ENCODE data around the gene ANTXR2. TPM values are rescaled to one million over a fixed set of nuclear protein-coding genes. Genes with fewer than 3 reads are reported as not detected.

ANTXR2 gene
- total and polyA plus RNA-seq, 2 of the 8 experiments (the other 6 are each of a cell fraction or from before 2014, with no cell fraction given), result 1.1 to 7.5 TPM

DNA sequence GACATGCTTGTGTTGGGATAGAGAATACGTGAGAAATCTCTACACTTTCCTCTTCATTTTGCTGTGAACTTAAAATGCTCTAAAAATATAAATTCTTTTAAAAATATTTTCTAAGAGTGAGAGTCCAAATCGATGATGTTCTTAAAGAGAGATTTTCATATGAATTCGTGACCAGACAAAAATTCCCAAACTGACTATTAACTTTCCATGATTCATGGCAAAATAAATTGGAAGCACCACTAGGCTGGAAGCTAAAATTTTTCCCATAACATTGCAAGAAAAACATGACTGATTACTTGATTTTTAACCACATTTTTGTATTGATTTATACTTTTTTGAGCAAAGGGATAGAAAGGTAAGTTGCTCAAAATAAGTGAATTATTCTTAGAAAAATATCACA is 201.1 kb downstream of the ANTXR2 start:
- H3K27ac ChIP-seq (ENCODE audit: low read depth, low read length), result no peak overlapping the region
- H2AK5ac ChIP-seq (ENCODE audit: low read depth, low read length), result no peak overlapping the region
- H3K36me3 ChIP-seq (ENCODE audit: control insufficient read depth in 2 of 4, insufficient read depth in 4 of 4, low read length in 3 of 4), result no peaks in the 10 kb centered on the region
- no peaks in the 10 kb centered on the region for H3K79me2 ChIP-seq (ENCODE audit: control insufficient read depth in 1 of 2, insufficient read depth in 2 of 2, low read length in 2 of 2)
- POLR2A ChIA-PET (ENCODE audit: partially characterized antibody), result no interaction called here
- no peak overlapping the region for H2BK15ac ChIP-seq (ENCODE audit: low read length)
- no peak overlapping the region for H2BK12ac ChIP-seq (ENCODE audit: low read depth, low read length)
- H3K56ac ChIP-seq (replicated peaks; ENCODE audit: insufficient read length, low read depth, low read length), result no peak overlapping the region
- DNase-seq (ENCODE audit: low read depth in 1 of 2, low spot score in 2 of 2), result no peak
- no peaks in the 10 kb centered on the region for H3K27me3 ChIP-seq (replicated peaks in 1 of 4; ENCODE audit: control insufficient read depth in 3 of 4, extremely low read depth in 1 of 4, insufficient read depth in 3 of 4, low read length in 3 of 4)
- H3K14ac ChIP-seq (ENCODE audit: insufficient read length), result no peak overlapping the region
- no peak overlapping the region for H4K91ac ChIP-seq (replicated peaks; ENCODE audit: insufficient read length, low read length)
- no peak for FAIRE-seq
- no peaks in the 10 kb centered on the region for H3K9me3 ChIP-seq (ENCODE audit: insufficient read depth in 2 of 2, low read depth in 1 of 2, low read length in 1 of 2)
- no peak overlapping the region for H3K4me3 ChIP-seq (ENCODE audit: extremely low read depth in 1 of 4, insufficient read depth in 2 of 4, low read depth in 3 of 4, low read length in 4 of 4)
- no peaks in the 10 kb centered on the region for H3K79me1 ChIP-seq (ENCODE audit: low read depth, low read length)
- H2AFZ ChIP-seq (ENCODE audit: low read length), result no peak overlapping the region
- H4K20me1 ChIP-seq (replicated peaks in 1 of 2; ENCODE audit: control insufficient read depth in 1 of 2, insufficient read depth in 2 of 2, low read length in 2 of 2), result no peaks in the 10 kb centered on the region
- H4K8ac ChIP-seq (ENCODE audit: extremely low read depth, insufficient read depth, low read length), result no peak overlapping the region
- no peak overlapping the region for H2BK20ac ChIP-seq (ENCODE audit: low read length)
- H2BK5ac ChIP-seq (ENCODE audit: low read depth, low read length), result no peak overlapping the region
- no peaks in the 10 kb centered on the region for H3K23me2 ChIP-seq (ENCODE audit: low read depth, low read length)
- no peaks in the 10 kb centered on the region for H3K4me1 ChIP-seq (replicated peaks in 1 of 4; ENCODE audit: control insufficient read depth in 3 of 4, insufficient read depth in 4 of 4, low read length in 3 of 4)
- CTCF ChIA-PET (ENCODE audit: partially characterized antibody), result no interaction called here
- H3K4me2 ChIP-seq (ENCODE audit: insufficient read depth in 1 of 2, low read depth in 2 of 2, low read length in 2 of 2), result no peak overlapping the region
- H3K18ac ChIP-seq (ENCODE audit: extremely low read depth, low read length), result no peak overlapping the region
- H3K23ac ChIP-seq (ENCODE audit: insufficient read length), result no peak overlapping the region
- H3K9ac ChIP-seq (replicated peaks in 1 of 4; ENCODE audit: extremely low read depth in 1 of 4, low read depth in 3 of 4, low read length in 3 of 4), result no peak overlapping the region
- H3K4ac ChIP-seq (replicated peaks; ENCODE audit: insufficient read length, low read depth, low read length), result no peak overlapping the region
- no peak overlapping the region for H4K5ac ChIP-seq (ENCODE audit: insufficient read length, low read depth, low read length)
- WGBS, 2 experiments (ENCODE audit: extremely low coverage in 1 of 2, insufficient coverage in 1 of 2, insufficient read length in 1 of 2, insufficient replicate concordance in 2 of 2, low coverage in 1 of 2, low lambda C conversion rate in 2 of 2, missing lambda C conversion rate in 1 of 2), result 58% methylated on average over 3 of the region's 3 CpGs; no CpG with 5 or more reads in 1 of the 2 experiments
- no peak overlapping the region for H2BK120ac ChIP-seq (replicated peaks; ENCODE audit: low read depth, low read length)
- no peak for TF ChIP-seq KDM5A (IDR thresholded peaks at IDR 0.05; ENCODE audit: low read length)
- no peak for TF ChIP-seq TCF12 (IDR thresholded peaks at IDR 0.05; ENCODE audit: low read depth, low read length)

All from H1 (cell line).